Measurements from ENCODE around the gene OTUD6A.

OTUD6A gene

GRCh38 chrX:70062076-70062475 lies at the start of gene OTUD6A:
OTUD6A (plus strand) TSS chrX:70062457; CDS start chrX:70062525, 68 bp downstream.
- DNase-seq (ENCODE audit: low read depth, low spot score): no peak

GRCh38 chrX:70012756-70013155 lies 49.5 kb upstream of the OTUD6A start:
- no peak for DNase-seq (ENCODE audit: low read depth, low spot score)

- DNase-seq (ENCODE audit: low read depth, low spot score): no peak
Observed at GRCh38 chrX:70013466-70014381, 48.5 kb upstream of the OTUD6A start.

GRCh38 chrX:70016513-70016912 lies 45.7 kb upstream of the OTUD6A start:
- no peak for DNase-seq (ENCODE audit: low read depth, low spot score)

- DNase-seq (ENCODE audit: low read depth, low spot score): no peak
Observed at GRCh38 chrX:70022616-70023015, 39.6 kb upstream of the OTUD6A start.

- no peak for DNase-seq (ENCODE audit: low read depth, low spot score)
Observed at GRCh38 chrX:70025464-70025863, 36.8 kb upstream of the OTUD6A start.

GRCh38 chrX:70026112-70026850 lies 36.0 kb upstream of the OTUD6A start:
- DNase-seq (ENCODE audit: low read depth, low spot score): no peak

GRCh38 chrX:70026851-70027200 lies 35.4 kb upstream of the OTUD6A start:
- no peak for DNase-seq (ENCODE audit: low read depth, low spot score)

- DNase-seq (ENCODE audit: low read depth, low spot score): no peak
Observed at GRCh38 chrX:70029863-70030262, 32.4 kb upstream of the OTUD6A start.

GRCh38 chrX:70030301-70030767 lies 31.9 kb upstream of the OTUD6A start:
- no peak for DNase-seq (ENCODE audit: low read depth, low spot score)

GRCh38 chrX:70032792-70033191 lies 29.5 kb upstream of the OTUD6A start:
- DNase-seq (ENCODE audit: low read depth, low spot score): no peak

- no peak for DNase-seq (ENCODE audit: low read depth, low spot score)
Observed at GRCh38 chrX:70033348-70034051, 28.8 kb upstream of the OTUD6A start.

- no peak for DNase-seq (ENCODE audit: low read depth, low spot score)
Observed at GRCh38 chrX:70034646-70035045, 27.6 kb upstream of the OTUD6A start.

- DNase-seq (ENCODE audit: low read depth, low spot score): no peak
Observed at GRCh38 chrX:70038515-70038914, 23.7 kb upstream of the OTUD6A start.

- no peak for DNase-seq (ENCODE audit: low read depth, low spot score)
Observed at GRCh38 chrX:70038951-70039350, 23.3 kb upstream of the OTUD6A start.

- no peak for DNase-seq (ENCODE audit: low read depth, low spot score)
Observed at GRCh38 chrX:70039758-70040157, 22.5 kb upstream of the OTUD6A start.

- no peak for DNase-seq (ENCODE audit: low read depth, low spot score)
Observed at GRCh38 chrX:70041993-70042392, 20.3 kb upstream of the OTUD6A start.

- no peak for DNase-seq (ENCODE audit: low read depth, low spot score)
Observed at GRCh38 chrX:70042399-70043371, 19.6 kb upstream of the OTUD6A start.

- DNase-seq (ENCODE audit: low read depth, low spot score): no peak
Observed at GRCh38 chrX:70043685-70044084, 18.6 kb upstream of the OTUD6A start.

GRCh38 chrX:70044541-70045245 lies 17.6 kb upstream of the OTUD6A start:
- DNase-seq (ENCODE audit: low read depth, low spot score): no peak

Measured in activated naive CD8-positive, alpha-beta T cell treated with anti-CD3 and anti-CD28 coated beads, Interleukin-2, amount 50 U/mL, for 16 hours (primary cell).